GM06990 (cell line): Measurements from ENCODE around the gene BUB1B.

Source experiments
- DNase-seq: peaks from one replicate; pipeline ENCODE4 v3.0.0-alpha.2; 2011; ENCODE audit not compliant: insufficient read length; ENCODE audit errors: extremely low read depth
- H3K27me3 ChIP-seq: replicated peaks from 2 replicates; pipeline ENCODE4 v1.6.0; 2011; ENCODE audit warnings: low read length; ENCODE audit not compliant: control insufficient read depth, insufficient read depth
- H3K36me3 ChIP-seq: 2 replicates; pipeline ENCODE4 v1.5.1; 2011; ENCODE audit warnings: low read length; ENCODE audit not compliant: control insufficient read depth, insufficient read depth
- H3K4me3 ChIP-seq: replicated peaks from 2 replicates; pipeline ENCODE4 v1.5.1; 2011; ENCODE audit warnings: low read depth, mild to moderate bottlenecking, control low read depth, low read length
- TF ChIP-seq, protein P1 (sequence below): IDR thresholded peaks from 2 replicates; pipeline ENCODE4 v1.5.1; 2011; ENCODE audit warnings: low read length, control low read depth, mild to moderate bottlenecking, inconsistent platforms; ENCODE audit not compliant: insufficient read depth, poor library complexity, severe bottlenecking

The BUB1B gene

DNA sequence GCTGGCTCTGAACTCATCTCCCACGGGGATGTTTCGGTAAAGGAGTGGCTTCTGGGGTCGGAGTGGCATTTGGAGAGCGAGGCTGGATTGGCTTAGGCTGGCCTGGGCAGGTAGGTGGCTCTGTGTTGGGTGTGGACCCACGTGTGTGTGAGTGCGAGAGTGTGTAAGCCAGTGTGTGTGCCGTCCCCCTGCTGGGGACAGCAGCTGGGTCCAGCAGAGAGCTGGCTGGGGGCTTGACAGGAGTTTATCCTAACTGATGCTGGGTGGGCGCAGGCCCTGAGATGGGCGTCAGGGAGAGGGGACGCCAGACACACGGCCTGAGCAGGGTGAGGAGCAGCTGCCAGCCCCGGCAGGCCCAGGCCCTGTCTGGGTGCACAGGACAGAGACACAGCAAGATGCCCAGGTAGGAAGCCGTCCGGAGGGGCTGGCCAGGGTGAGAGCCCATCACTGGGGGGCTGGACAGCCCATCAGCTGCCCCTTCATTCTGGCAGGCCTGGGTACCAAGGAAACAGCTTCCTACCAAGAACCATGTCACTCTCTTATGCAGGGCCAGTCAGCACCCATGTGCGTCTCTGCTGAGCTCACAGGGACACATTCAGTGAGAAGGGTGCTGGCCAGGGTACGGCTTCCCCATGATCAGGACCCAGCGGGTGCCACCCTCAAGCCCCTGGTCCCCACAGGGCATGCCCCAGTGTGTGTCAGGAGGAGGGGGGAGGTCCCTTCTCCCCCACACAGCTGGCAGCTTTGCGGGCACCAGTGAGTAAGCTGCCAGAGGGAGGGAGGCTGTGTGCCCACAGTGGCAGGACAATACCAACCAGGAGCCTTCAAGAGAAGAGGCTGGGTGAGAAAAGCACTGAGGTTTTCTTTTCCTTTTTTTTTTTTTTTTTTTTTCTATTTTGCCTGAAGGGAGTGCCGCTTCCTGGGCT is 79.1 kb downstream of the BUB1B start:
- no peaks in the 10 kb centered on the region for H3K27me3 ChIP-seq
- no peak overlapping the region for H3K4me3 ChIP-seq
- TF ChIP-seq, protein P1, sequence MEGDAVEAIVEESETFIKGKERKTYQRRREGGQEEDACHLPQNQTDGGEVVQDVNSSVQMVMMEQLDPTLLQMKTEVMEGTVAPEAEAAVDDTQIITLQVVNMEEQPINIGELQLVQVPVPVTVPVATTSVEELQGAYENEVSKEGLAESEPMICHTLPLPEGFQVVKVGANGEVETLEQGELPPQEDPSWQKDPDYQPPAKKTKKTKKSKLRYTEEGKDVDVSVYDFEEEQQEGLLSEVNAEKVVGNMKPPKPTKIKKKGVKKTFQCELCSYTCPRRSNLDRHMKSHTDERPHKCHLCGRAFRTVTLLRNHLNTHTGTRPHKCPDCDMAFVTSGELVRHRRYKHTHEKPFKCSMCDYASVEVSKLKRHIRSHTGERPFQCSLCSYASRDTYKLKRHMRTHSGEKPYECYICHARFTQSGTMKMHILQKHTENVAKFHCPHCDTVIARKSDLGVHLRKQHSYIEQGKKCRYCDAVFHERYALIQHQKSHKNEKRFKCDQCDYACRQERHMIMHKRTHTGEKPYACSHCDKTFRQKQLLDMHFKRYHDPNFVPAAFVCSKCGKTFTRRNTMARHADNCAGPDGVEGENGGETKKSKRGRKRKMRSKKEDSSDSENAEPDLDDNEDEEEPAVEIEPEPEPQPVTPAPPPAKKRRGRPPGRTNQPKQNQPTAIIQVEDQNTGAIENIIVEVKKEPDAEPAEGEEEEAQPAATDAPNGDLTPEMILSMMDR, result no peak
- no peaks in the 10 kb centered on the region for H3K36me3 ChIP-seq
- DNase-seq, result no peak

- DNase-seq, result no peak
- no peaks in the 10 kb centered on the region for H3K36me3 ChIP-seq
- TF ChIP-seq, protein P1, result no peak
- H3K27me3 ChIP-seq, result no peaks in the 10 kb centered on the region
- H3K4me3 ChIP-seq, result no peak overlapping the region
These were observed 79.9 kb downstream of the BUB1B start for GRCh38 chr15:40240619-40241221.

DNA sequence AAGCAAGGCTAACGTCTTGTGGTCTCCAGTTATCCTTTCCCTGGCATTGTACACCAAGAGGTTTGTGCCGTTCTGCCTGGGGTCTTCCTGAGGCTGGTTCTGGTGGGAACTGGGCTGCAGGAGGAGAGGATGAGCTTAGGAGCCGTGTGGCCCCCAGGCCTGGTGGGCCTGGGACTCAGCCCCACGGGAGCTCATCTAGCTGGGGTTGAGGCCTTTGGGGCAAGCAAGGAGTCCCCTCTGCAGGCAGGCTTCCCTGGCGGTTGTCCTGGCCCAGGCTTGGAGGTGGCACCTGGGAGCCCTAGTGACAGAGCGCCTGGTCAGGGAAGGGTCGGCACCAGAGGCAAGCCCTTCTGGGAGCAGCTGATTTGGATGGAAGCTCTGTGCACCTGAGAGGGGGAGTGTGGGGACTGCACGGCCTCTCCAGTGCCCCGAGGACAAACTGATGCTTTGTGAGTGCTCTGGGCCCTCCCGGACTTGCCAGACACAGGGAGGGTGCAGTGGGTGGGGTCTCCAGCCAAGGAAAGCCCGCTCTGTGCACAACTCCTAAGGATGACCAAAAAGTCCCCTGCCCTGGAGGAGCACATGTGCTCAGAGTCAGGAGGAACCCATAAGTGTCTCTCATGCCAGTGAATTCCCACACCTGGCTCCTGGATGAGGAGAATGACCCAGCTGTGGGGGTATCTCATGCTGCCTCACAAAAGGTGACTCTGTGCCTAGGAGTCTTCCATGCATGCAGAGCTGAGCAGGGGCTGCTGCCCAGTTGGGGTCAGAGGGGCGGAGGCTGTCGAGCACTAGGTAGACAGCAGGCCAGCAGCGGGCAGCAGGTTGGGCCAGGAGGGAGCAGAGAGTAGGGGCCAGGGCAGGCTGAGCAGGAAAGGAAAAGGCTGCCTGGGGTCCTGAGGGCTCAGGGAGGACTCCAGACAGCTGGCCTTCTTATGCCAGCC is 80.7 kb downstream of the BUB1B start:
- H3K4me3 ChIP-seq, result no peak overlapping the region
- TF ChIP-seq, protein P1, result no peak
- DNase-seq, result no peak
- no peaks in the 10 kb centered on the region for H3K36me3 ChIP-seq
- no peaks in the 10 kb centered on the region for H3K27me3 ChIP-seq

DNA sequence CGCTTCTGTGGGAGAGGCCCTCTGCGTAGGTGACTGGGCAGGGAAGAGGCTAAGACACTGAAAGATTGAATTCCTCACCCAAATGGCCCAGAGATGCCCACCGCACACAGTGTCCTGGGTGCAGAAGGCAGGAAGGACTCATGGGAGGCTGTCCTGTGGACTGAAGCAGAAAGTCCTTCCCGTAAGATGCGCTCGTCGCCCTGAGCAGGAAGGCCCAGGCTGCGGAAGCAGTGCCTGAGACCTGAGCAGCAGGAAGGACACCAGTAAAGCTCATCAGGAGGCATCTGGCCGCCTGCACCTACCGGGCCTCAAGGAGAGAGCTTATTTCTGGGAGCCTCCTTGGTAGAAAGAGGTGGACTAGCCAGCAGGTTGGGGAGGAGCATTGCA is 81.3 kb downstream of the BUB1B start:
- no peak overlapping the region for H3K4me3 ChIP-seq
- TF ChIP-seq, protein P1, result no peak
- no peaks in the 10 kb centered on the region for H3K36me3 ChIP-seq
- no peaks in the 10 kb centered on the region for H3K27me3 ChIP-seq
- no peak for DNase-seq

DNA sequence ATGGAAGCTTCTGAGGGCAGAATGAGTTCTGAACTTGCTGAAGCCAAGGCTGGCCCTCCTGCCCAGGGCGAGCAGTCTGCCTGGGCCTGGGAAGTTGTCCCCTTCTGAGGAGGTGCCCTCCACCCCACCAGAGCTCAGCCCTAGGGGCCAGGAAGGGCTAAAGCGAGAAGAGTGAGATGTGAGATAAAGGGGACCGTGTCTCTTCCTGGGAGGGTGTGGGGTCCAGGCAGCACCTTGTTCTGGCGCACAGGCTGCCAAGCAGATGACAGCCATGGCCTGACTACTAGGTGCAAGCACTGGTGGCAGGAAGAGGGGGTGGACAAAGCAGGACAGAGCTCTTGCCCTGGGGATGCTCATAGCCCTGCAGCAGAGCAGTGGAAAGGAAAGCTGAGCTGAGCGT is 81.7 kb downstream of the BUB1B start:
- TF ChIP-seq, protein P1, result no peak
- Histone ChIP-seq H3K36me3 (no peaks in the 10 kb centered on the region), H3K4me3 (no peak overlapping the region), H3K27me3 (no peaks in the 10 kb centered on the region)
- no peak for DNase-seq
